ENCODE measurements around the gene OGFOD1. TPM values are rescaled to one million over a fixed set of nuclear protein-coding genes. Genes with fewer than 3 reads are reported as not detected.

Gene OGFOD1
- total and polyA plus RNA-seq, 9 of the 15 experiments (the other 6 are each of a cell fraction or from before 2014, with no cell fraction given) = 60.4 to 134 (median 85.8) TPM

DNA sequence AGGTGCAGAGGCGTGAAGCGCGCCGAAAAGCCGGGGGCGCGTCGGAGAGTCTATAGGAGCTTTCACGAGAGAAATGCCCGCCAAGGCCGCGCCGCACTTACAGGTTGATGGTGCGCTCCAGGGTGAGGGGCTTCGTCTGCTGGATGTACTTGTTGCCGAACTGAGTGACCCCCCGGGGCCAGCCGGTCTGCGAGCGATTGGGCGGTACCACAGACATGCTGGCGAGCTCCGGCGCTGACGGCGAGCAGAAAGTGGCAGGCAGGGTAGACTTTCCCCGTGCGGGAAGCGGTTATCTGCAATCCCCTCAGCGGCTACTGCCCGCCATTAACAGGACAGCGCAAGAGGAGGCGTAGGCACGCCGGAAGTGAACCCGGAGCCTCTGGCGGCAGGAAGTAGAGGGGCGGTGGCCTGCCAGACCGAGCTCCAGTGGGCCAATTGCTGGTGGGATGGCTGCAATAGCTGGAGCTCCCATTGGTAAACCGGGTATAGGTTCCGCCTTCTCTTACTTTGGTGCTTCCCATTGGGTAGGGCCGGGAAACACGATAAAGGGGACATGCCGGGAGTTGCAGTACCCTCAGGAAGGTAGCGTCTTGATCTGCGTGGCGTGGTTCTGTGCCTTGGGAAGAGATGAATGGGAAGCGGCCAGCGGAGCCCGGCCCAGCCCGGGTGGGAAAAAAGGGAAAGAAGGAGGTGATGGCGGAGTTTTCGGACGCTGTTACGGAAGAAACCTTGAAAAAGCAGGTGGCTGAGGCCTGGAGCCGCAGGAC is at the start of gene OGFOD1, which contains the start of gene NUDT21 (continued):
- TF ChIP-seq, protein P1, sequence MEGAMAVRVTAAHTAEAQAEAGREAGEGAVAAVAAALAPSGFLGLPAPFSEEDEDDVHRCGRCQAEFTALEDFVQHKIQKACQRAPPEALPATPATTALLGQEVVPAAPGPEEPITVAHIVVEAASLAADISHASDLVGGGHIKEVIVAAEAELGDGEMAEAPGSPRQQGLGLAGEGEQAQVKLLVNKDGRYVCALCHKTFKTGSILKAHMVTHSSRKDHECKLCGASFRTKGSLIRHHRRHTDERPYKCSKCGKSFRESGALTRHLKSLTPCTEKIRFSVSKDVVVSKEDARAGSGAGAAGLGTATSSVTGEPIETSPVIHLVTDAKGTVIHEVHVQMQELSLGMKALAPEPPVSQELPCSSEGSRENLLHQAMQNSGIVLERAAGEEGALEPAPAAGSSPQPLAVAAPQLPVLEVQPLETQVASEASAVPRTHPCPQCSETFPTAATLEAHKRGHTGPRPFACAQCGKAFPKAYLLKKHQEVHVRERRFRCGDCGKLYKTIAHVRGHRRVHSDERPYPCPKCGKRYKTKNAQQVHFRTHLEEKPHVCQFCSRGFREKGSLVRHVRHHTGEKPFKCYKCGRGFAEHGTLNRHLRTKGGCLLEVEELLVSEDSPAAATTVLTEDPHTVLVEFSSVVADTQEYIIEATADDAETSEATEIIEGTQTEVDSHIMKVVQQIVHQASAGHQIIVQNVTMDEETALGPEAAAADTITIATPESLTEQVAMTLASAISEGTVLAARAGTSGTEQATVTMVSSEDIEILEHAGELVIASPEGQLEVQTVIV (CRISPR knock-in tag; IDR thresholded peaks at IDR 0.05; ENCODE audit: borderline replicate concordance) = no peak
- TF ChIP-seq SP2 (IDR thresholded peaks at IDR 0.05; ENCODE audit: extremely low read depth, low read depth, low read length, poor library complexity, severe bottlenecking) (peak; percentile 85), MCM7 (IDR thresholded peaks at IDR 0.05) (no peak), SIN3A (IDR thresholded peaks at IDR 0.05; ENCODE audit: borderline replicate concordance in 2 of 2, control insufficient read depth in 1 of 2, low read depth in 2 of 2, low read length in 2 of 2) (peak in 1 of 2 experiments; percentile 33; a peak in 2 of 4 replicates), ZC3H11A (IDR thresholded peaks at IDR 0.05; ENCODE audit: low read depth, low read length) (no peak), CBFB (CRISPR knock-in tag; IDR thresholded peaks at IDR 0.05) (no peak), ARNT (IDR thresholded peaks at IDR 0.05) (no peak), CBX5 (IDR thresholded peaks at IDR 0.05; ENCODE audit: borderline replicate concordance, low read depth) (no peak), FOXM1 (IDR thresholded peaks at IDR 0.05; ENCODE audit: low read depth) (0 out of 2 replicates have a peak, but pooled peaks have one; percentile 23), FOXM1 (CRISPR knock-in tag; IDR thresholded peaks at IDR 0.05; ENCODE audit: low read depth) (no peak), SRF (CRISPR knock-in tag; IDR thresholded peaks at IDR 0.05) (no peak), SMARCA5 (IDR thresholded peaks at IDR 0.05) (no peak), ZNF274 (IDR thresholded peaks at IDR 0.05; ENCODE audit: borderline replicate concordance, low read depth, low read length) (no peak), ETS2 (tag; IDR thresholded peaks at IDR 0.05; ENCODE audit: borderline replicate concordance, poor library complexity, severe bottlenecking) (no peak), ZNF134 (CRISPR knock-in tag; conservative IDR thresholded peaks at IDR 0.05) (no peak), HOXB6 (CRISPR knock-in tag; IDR thresholded peaks at IDR 0.05; ENCODE audit: borderline replicate concordance) (no peak), ZNF445 (CRISPR knock-in tag; IDR thresholded peaks at IDR 0.05; ENCODE audit: low read depth) (no peak)
- TF ChIP-seq, protein P2, sequence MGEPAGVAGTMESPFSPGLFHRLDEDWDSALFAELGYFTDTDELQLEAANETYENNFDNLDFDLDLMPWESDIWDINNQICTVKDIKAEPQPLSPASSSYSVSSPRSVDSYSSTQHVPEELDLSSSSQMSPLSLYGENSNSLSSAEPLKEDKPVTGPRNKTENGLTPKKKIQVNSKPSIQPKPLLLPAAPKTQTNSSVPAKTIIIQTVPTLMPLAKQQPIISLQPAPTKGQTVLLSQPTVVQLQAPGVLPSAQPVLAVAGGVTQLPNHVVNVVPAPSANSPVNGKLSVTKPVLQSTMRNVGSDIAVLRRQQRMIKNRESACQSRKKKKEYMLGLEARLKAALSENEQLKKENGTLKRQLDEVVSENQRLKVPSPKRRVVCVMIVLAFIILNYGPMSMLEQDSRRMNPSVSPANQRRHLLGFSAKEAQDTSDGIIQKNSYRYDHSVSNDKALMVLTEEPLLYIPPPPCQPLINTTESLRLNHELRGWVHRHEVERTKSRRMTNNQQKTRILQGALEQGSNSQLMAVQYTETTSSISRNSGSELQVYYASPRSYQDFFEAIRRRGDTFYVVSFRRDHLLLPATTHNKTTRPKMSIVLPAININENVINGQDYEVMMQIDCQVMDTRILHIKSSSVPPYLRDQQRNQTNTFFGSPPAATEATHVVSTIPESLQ (CRISPR knock-in tag; IDR thresholded peaks at IDR 0.05) = no peak
- TF ChIP-seq, protein P3, sequence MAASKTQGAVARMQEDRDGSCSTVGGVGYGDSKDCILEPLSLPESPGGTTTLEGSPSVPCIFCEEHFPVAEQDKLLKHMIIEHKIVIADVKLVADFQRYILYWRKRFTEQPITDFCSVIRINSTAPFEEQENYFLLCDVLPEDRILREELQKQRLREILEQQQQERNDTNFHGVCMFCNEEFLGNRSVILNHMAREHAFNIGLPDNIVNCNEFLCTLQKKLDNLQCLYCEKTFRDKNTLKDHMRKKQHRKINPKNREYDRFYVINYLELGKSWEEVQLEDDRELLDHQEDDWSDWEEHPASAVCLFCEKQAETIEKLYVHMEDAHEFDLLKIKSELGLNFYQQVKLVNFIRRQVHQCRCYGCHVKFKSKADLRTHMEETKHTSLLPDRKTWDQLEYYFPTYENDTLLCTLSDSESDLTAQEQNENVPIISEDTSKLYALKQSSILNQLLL (CRISPR knock-in tag; IDR thresholded peaks at IDR 0.05; ENCODE audit: borderline replicate concordance) = no peak
- TF ChIP-seq, protein P4, sequence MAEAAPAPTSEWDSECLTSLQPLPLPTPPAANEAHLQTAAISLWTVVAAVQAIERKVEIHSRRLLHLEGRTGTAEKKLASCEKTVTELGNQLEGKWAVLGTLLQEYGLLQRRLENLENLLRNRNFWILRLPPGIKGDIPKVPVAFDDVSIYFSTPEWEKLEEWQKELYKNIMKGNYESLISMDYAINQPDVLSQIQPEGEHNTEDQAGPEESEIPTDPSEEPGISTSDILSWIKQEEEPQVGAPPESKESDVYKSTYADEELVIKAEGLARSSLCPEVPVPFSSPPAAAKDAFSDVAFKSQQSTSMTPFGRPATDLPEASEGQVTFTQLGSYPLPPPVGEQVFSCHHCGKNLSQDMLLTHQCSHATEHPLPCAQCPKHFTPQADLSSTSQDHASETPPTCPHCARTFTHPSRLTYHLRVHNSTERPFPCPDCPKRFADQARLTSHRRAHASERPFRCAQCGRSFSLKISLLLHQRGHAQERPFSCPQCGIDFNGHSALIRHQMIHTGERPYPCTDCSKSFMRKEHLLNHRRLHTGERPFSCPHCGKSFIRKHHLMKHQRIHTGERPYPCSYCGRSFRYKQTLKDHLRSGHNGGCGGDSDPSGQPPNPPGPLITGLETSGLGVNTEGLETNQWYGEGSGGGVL (CRISPR knock-in tag; IDR thresholded peaks at IDR 0.05) = no peak
